B cell (primary cell): ENCODE results near the gene CFAP210.

ENCODE experiments used
- EZH2 ChIP-seq: IDR thresholded peaks from 2 replicates; pipeline ENCODE4 v1.6.1; 2012; ENCODE audit warnings: borderline replicate concordance, low read depth, mild to moderate bottlenecking, moderate library complexity, low read length; ENCODE audit not compliant: insufficient read depth, poor library complexity, severe bottlenecking
- TF ChIP-seq, protein P1 (sequence below): fragments of 200-600 bp; IDR thresholded peaks from one replicate; pipeline ENCODE4 v1.8.0; 2022; ENCODE audit warnings: antibody characterized with exemption, mild to moderate bottlenecking

DNA sequence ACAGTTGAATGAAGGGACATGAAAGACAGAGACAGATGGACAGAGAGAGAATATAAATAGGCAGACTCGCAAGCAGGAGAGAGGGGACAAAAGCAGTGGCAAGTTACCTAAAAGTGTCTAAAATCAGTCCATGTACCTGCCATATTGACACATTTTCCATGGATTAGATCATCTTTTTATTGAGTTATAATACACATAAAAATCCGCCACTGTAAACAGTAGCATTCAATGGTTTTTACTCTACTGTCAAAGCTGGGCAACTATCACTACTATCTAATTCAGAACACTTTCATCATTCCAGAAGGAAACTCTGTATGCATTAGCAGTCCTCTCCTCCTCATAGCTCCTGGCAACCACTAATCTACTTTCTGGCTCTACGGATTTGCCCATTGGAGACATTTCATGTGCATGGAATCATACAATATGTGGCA, 10.1 kb downstream of the CFAP210 start:
- TF ChIP-seq, protein P1, sequence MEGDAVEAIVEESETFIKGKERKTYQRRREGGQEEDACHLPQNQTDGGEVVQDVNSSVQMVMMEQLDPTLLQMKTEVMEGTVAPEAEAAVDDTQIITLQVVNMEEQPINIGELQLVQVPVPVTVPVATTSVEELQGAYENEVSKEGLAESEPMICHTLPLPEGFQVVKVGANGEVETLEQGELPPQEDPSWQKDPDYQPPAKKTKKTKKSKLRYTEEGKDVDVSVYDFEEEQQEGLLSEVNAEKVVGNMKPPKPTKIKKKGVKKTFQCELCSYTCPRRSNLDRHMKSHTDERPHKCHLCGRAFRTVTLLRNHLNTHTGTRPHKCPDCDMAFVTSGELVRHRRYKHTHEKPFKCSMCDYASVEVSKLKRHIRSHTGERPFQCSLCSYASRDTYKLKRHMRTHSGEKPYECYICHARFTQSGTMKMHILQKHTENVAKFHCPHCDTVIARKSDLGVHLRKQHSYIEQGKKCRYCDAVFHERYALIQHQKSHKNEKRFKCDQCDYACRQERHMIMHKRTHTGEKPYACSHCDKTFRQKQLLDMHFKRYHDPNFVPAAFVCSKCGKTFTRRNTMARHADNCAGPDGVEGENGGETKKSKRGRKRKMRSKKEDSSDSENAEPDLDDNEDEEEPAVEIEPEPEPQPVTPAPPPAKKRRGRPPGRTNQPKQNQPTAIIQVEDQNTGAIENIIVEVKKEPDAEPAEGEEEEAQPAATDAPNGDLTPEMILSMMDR, result no peak
- no peak for TF ChIP-seq EZH2
